ENCODE data around the gene A1CF.
"Not testable (repeated sequence)": the region's sequence is repeated elsewhere in the genome, so short reads cannot be mapped to it uniquely, and the experiment has no call there.

A1CF gene

DNA sequence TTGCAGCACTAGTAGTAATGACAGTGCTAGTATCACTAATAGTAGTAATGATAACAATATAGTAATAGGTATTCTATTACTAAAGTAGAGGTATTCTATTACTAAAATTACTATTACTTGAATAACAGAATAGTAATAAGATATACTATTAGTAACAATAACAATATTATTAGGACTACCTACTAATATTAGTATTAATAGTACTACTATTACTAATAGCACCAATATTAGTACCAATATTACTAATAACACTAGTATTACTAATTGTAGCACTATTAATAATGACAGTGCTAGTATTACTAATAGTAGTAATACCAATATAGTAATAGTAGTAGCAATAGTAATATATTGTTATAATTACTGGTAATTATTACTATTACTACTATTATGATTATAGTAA is 24.1 kb downstream of the A1CF start:
- no peak for DNase-seq

DNA sequence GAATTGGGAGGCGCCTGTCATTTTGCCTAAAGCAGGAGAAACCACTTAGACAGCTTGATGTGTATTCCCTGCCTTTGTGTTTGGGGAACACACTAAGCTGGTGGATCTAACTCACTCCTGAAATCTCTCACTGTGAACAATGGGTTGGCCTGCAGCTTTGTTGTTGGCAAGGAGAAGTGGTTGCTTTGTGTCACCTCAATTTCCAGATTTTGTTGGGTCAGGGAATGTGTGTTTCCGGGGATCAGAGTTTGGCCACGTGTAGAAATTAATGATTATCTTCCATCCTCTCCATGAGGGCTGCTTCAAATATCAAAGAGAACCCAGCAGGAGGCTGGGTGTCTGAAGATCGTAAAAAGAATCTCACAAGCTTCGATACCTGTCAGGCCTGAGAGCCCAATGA is 27.8 kb downstream of the A1CF start:
- DNase-seq = no peak

DNA sequence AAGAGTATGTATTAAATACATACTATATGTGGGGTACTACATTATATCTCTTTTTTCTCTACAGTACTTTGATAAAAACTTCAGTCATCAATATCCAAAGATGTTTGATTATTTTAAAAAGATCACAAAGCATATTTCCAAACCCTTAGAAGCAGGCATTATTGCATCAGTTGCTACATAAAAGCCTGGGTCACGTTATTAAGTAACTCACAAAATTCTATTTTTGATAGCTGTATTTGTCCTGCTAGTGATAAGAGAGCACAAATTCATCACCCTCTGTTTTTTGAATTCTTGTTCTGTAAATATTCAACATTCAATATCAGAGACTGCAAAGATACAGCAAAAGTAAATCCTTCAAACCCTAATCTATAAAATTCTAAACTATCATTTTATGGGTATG is 30.0 kb downstream of the A1CF start:
- DNase-seq = no peak

DNA sequence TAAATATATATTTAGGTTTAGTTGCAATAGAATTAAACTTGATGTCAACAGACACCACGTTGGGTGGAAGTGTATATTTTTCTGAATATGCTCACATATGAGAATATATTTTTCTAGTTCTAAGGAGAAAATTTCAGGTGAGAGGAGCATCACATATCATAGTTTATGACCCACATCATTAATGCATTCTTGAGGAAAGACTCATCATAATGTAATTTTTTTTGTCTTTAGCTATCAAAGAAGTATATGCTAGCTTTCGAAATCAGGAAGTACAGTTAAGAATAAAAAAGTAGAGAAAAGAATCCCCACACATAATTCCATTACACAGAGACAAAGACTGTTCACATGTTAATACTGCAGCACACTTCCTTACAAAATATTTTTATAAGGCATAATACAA is 30.4 kb downstream of the A1CF start:
- DNase-seq = no peak

DNA sequence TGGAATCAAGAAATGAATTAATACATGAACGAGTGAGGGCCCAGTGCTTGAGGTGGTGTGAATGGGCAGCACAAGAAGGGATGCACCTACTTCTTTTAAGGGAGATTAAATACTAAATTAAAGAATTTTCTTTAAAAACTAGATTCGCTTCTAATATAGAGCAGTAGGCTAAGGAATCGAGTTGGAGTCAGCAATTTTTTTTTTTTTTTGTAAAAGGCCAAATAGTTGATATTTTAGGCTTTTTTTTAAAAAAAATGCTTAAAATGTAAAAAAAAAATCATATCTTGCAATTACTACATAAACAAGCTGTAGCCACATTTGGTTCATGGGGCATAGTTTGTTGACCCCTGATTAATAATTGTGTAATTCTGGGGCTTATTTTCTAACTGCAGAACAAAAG is 31.9 kb downstream of the A1CF start:
- no peak for DNase-seq

GRCh38 chr10:50851884-50852671 is 33.3 kb downstream of the A1CF start:
- no peak for DNase-seq

- no peak for DNase-seq
Observed at GRCh38 chr10:50850578-50851230, 34.7 kb downstream of the A1CF start.

DNA sequence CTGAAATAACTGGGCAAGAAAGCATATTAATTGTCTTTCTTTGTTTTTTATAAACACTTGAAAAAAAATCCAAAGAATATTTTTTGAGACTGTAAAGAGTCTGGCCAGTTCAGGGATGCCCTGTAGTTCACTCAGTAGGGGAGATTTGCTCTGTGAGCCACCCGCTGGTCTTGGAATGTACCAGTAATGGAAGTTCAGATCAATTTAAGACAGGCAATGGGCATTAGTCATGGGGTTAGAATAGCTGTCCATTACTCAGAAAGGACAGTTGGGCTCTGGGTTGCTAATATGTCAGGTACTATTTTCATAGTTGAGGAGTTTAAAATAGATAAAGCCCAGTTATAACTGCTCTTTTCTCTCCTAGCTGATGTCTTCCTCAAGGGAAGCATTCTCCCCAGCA is 38.7 kb downstream of the A1CF start:
- no peak for DNase-seq

GRCh38 chr10:50837095-50837494 is 48.3 kb downstream of the A1CF start:
- DNase-seq = no peak

DNA sequence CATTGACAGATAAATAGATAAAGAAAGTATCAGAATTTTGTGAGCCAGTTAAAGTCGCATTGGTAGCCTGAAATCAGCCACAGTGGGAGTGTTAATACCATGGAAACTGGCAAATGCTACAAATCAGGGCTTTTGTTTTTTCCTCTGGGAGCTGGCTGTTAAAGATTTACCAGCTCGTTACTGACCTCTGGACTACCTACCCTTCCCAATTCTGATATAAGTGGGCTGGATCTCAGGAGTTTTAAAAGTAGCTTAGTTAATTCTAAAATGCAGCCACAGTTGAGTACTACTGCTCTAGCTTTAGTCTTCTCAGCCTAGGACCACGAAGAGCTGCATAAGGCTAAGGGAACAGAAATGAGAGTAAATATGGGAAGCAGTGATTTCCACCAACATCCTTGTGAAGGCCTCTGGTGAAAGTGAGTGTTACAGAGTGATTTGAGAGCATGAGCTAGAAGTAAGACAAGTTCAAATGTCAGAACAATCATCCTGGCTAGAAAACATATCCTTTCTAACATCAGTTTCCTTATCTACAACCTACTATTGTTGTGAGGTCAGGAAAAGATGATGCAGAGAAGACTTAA is 53.2 kb downstream of the A1CF start:
- DNase-seq = no peak

GRCh38 chr10:50830066-50830465 is 55.4 kb downstream of the A1CF start:
- DNase-seq = no peak

- DNase-seq = no peak
Observed at GRCh38 chr10:50824782-50825181, 60.6 kb downstream of the A1CF start.

DNA sequence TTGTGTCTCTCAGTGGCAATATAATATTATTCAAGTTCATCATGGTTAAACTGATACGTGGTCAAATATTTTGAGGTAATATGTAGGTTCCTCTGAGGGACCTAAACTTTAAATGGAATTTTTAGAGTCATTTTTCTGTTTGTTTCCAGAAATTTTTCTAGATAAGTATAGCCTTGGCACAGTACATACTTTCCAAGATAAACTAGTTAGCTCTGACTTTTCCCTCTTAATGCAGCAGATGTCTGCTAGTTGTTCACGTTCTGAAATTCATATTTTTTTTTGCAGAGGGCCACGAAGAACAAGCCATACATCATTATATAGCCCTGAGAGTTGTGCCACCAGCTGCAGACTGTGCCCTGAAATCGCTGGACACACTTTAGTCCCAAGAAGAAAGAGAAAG is 61.6 kb downstream of the A1CF start:
- DNase-seq = no peak

DNA sequence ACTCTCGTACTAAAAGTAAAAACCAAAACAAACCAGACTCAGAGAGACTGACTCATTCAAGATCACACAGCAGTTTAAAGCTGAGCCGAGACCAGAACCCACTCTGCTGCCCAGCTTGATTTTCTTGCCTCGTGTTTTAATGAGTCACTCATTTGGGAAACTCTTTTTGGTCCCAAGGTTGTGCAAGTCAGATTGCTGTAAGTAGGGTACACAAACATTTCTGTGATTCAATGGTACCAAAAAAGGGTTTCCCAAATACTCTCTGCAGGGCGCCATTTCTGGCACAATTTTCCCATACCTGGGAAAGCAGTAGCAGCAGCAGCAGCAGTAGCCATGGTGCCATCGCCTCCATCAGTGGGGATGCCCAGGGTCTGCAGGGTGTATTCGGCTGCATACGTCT is 75.8 kb downstream of the A1CF start:
- DNase-seq = no peak

DNA sequence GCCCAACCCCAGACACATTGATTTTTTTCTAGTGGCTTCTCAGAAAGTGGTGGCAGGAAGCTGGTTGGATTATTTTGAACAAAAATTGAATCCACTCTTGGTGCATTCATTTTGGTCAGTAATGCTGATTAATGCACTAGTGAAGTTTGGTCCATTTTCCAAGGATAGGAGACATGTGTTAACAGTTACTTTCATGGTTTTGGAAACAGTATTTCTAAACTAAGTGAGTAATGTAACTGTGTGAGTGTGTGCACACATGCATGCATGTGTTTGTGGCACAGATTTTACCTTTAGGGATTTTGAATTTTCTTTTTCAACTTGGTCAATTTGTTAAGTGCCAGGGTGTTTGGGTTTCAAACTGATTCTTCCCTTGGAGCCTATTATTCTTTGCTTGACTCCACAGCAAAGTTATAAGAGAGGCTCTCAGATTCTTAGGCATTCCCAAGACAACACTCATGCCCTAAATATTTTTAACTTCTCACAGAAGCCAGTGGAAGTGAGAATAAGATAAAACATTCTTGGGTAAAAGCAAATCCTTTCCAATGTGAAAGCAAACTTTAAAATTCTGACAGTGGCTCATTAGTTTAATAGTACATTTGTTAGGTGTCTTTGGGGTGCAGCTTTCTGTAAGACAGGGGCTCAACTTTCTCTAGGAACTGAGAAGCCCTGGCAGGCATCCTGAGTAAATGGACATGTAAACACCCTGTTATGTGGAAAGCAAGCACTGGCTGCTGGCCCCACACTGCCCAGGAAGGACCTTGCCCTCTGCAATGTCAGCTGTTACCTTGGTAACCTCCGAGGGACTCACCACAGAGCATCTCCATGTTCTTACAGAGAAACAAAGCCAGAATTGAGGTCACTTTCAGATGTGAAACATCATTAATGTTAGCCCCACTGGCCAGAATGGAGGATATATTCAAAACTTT is 77.3 kb downstream of the A1CF start:
- DNase-seq = no peak

- no peak for DNase-seq
Observed at GRCh38 chr10:50805981-50806622, 79.3 kb downstream of the A1CF start.

- DNase-seq = no peak
Observed at GRCh38 chr10:50799595-50799994, 85.8 kb downstream of the A1CF start.

DNA sequence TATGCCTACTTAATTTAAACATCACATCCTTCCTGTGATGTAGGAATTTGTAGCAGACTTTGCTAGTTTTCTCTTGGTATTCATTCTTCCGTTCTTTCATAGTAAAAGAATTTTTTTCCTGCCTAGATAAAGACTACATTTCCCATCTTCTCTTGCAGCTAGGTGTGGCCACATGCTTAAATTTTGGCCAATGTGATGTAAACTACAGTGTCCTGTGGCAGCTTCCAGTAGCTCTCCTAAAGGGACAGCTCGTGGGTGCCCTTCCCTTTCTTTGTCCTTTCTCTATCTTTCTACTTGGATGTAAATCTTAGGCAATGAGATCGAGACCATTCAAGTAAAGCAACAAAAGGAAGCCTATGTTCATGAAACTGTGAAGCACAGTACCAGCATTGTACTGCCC is 87.1 kb downstream of the A1CF start:
- no peak for DNase-seq

DNA sequence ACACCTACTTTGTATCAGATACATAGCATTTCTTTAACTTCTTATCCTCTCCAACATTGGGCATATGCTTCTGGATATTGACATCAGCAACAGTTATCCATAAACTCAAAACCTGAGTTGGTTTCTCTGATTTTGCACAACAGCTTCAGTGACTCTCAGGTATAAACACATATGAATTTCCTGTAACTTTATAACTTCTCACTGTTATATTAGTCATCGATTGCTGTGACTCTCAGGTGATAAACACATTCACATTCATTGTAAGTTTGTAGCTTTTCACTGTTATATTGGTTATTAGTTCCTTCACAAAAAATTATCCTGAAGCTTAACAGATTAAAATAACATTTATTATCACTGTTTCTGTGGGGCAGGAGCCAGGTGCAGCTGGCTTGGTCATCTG is 88.7 kb downstream of the A1CF start:
- DNase-seq = no peak

- DNase-seq = no peak
Observed at GRCh38 chr10:50794490-50794889, 90.9 kb downstream of the A1CF start.

DNA sequence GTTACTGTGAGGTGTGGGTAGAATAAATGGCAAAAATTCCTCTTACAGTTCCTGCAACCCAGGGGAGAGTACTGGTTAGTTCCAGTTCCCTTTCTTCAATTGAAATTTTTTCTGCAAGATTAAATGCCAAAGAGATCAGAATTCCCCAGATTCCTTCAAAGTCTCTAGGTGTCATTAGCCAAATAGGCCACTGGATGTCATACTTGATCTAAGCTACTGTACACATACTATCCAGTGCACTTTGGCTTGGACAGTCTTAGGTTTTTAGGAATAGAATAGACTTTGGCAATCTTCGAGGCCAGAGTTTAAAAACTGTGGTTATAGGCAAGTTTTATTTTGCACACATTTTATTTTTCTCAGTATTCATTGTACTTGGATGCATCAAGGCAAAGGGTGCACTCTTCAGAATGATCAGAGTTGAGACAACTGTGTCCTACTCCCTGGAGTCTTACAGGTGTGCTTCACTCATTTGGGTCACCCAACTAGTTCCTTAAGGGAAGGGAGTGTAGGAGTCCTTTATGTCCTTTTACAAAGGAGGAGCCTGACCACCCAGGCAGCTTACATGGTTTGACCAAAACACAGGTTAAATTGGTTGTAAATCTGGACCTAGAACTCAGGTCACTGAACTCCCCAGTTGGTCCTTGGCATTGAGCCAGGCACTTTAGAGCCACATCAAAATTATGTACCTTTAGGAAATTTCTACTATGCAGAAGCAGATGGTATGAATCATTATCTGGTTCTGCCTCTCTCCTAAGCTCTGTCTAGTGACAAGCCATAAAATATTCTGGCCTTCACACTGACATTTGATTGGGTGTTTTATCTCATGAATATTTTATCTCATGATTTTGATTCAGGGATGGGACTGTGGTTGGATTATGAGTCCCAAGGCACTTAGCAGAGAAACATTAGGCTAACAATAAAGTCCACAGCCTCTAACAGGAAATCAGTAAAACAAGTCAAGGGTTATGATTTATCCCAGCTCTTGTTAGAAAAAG is 96.2 kb downstream of the A1CF start:
- no peak for DNase-seq

DNA sequence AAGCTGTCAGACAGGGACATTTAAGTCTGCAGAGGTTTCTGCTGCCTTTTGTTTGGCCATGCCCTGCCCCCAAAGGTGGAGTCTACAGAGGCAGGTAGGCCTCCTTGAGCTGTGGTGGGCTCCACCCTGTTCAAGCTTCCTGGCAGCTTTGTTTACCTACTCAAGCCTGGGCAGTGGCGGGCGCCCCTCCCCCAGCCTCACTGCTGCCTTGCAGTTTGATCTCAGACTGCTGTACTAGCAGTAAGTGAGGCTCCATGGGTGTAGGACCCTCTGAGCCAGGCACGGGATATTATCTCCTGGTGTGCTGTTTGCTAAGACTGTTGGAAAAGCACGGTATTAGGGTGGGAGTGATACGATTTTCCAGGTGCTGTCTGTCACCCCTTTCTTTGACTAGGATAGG is 97.5 kb downstream of the A1CF start:
- DNase-seq = not testable (repeated sequence)
